Forelimb muscle (tissue), 1 donor: Measurements from ENCODE around the gene LRRC8C. TPM values are rescaled to one million over a fixed set of nuclear protein-coding genes. Genes with fewer than 3 reads are reported as not detected.

ENCODE experiments used
- DNase-seq: peaks from one replicate; pipeline ENCODE4 v3.0.0-alpha.2; 2013; ENCODE audit warnings: low read depth
- polyA plus RNA-seq: library from polyadenylated mRNA; unstranded; fragments of 120-200 nt; gene quantifications from one replicate; pipeline ENCODE4 v1.2.1, GENCODE V29; 2013; ENCODE audit not compliant: insufficient read length

LRRC8C gene
- polyA plus RNA-seq, 1 donor, result 5.5 TPM

DNA sequence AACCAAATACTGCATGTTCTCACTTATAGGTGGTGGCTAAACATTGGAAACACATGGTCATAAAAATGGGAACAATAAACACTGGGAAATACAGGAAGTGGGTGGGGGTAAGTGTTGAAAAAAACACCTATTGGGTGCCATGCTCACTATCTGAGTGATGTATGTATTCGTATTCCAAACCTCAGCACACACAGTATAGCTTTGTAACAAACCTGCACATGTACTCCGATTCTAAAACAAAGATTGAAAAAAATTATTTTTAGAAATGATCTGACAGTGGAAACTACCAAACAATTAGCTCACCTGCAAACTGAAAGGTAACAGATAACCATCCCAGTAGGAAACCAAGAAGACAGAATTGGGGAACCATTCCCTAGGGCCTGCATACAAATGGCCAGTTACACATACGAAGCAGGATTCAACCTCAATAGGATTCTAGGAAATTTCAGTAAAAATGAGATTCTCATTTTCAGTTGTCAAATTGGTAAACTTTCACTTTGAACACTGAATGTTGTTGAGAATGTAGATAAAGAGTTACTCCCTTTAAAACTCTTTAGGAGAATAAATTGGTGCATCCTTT is 99.8 kb downstream of the LRRC8C start:
- no peak for DNase-seq

DNA sequence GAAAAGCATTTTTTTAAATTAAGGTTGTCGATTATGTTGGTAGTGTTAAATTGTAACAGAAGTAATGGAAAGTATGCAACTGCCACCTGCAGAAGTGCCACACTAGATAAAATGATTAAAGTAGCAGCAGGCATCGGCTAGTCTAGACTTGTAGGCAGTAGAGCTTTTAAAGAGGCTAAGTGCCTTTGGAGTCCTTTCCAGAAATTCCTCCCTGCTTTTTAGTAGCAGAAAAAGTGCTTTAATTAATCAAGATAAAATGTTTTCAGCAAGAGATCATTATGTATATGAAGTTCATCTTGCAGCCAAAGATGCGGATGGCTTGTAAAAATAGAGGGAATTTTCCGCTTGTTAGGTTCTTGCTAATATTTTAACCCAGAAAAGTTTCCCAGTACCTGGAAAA is 100.8 kb downstream of the LRRC8C start:
- DNase-seq, result no peak

DNA sequence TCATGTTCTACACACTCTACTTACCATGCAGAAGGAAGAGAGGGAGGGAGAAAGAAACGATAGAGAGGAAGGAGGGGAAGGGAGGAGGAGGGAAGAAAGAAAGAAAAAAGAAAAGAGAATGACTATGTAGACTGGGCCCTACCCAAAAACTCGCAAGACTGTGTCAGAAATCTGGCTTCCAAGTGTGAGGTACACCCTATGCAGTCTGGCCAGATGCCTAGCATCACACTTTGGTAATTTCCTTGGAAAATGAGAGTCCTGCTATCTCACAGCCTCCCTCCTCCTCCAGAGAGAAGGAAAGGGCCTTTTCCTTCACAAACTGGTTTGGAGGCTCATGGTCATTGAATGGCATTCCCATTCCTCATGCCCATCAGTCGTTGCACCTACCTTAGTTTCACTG is 101.5 kb downstream of the LRRC8C start:
- no peak for DNase-seq

DNA sequence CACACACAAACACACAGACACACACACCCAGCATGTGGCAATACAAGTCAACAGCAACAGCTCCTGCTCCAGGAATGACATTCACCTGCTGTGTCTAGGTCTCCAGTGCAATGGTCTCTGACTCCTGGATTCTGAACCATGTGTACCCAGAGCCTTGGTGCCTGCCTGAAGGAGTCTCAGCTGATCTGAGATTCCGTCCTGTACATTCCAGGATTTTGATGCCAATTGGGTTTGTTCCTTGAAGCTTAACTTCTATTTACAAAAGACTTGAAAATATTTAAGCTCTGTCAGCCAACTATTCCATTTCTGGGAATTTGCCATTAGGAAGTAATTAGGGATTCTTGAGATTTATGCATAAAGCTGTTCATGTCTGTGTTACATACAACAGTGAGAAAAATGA is 102.6 kb downstream of the LRRC8C start:
- no peak for DNase-seq

DNA sequence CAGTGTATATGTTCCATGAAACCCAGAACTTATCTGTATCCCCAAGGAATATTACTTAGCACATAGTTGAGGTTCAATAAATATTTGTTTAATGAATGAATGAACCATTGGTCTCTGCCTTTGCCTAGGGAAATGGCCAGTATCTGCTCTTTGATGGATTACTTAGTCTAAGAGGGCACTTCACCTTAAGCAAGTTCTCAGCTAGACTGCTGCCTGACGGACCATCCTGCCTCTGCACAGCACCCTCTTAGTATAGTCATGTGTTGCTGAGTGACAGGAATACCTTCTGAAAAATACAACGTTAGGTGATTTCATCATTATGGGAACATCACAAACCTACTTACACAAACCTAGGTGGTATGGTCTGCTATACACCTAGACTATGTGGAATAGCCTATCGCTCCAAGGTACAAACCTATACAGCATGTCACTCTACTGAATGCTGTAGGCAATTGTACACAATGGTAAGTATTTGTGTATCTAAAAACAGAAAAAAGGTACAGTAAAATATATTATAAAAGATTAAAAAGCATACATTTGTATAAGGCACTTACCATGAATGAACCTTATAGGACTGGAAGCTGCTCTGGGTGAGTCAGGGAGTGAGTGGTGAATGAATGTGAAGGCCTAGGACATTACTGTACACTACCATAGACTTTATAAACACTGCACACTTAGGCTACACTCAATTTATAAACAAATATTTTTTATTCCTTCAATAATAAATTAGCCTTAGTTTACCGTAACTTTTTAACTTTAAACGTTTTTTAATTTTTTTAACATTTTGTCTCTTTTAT is 104.2 kb downstream of the LRRC8C start:
- no peak for DNase-seq

DNA sequence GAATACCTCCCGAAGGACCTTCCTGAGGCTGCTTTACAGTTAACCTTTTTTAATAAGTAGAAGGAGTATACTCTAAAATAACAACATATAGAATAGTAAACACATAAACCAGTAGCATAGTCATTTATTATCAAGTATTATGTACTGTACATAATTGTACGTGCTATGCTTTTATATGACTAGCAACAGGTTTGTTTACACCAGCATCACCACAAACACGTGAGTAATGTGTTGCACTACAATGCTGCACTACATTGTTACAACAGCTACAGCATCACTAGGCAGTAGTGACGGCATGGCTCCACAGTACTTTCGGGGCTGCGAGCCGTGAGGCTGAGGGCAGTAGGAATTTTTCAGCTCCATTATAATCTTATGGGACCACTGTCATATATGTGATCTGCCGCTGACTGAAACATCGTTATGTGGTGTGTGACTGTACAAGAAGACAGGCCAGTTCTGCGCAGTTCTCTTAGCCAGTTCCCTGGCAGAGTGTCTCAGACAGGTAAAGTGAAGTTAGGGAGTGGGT is 105.1 kb downstream of the LRRC8C start:
- DNase-seq, result no peak

DNA sequence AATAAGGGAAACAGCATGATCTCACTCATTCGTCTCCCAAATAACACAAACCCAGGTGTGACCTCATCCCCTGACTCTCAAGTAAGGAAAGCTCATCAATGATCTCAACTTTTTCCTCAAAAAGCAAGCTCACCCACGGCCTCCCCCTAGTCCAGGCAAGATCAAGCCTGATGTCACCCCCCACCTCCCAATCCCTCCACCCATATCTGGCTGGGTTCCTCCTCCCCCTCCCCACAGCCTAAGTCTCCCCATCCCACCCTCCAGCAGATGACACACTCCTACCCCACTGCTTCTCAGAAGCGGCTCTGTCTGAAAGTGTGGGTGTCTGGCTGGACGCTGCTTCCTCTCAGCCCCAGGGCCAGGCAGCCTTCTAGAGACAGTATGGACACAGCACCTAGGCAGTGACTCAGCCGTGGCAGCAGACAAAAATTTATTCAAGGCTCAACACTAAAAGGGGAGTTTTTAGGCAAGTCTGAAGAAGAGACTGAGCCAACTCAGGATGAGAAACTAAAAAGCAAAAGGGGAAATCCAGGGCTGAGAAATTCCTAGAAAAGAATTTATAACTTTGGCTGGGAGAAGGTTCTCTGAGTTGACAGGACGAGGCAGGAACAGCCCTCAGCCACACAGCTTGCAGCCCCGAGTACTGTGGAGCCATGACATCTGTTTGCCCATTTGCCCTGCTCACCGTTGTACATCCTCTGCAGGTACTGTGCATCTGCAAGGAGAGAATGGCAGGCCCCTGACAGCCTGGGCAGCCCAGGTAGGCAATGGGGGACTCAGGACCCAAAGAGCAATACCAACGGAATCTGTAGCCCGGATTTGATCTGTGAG is 106.3 kb downstream of the LRRC8C start:
- no peak for DNase-seq

DNA sequence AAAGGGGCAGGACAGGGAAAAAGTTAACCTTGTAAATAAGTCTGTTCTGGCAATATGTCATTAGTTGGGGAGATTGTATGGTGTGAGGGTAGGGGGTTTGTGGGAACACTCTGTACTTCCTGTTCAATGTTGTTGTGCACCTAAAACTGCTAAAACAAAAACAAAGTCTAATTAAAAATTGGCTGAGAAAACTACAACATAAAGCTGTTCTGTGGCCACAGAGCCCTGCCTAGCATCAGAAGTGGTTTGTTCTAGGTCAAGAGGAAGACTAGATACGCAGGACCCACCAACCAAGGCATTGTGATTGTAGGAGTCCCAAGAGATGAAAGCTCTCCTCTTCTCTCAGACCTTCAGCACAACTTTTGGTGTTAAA is 106.9 kb downstream of the LRRC8C start:
- no peak for DNase-seq

DNA sequence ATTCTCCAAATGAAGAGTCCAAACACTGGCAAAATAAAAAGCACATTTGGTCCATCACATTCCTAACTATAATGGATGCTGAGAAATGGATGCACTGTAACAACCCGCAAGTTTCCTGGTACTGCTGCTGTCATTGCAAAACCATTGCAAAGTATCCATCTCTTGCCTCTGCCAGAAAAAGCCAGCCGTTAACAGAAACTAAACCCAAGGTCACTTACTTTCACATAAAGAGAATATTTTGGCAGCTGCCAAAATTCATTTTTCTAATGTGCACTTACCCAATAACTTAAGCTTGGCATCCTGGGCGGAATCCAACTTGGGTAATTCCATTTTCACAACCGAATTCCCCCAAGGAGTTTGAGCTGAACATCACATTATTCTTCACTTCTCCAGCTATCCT is 110.9 kb downstream of the LRRC8C start:
- no peak for DNase-seq

DNA sequence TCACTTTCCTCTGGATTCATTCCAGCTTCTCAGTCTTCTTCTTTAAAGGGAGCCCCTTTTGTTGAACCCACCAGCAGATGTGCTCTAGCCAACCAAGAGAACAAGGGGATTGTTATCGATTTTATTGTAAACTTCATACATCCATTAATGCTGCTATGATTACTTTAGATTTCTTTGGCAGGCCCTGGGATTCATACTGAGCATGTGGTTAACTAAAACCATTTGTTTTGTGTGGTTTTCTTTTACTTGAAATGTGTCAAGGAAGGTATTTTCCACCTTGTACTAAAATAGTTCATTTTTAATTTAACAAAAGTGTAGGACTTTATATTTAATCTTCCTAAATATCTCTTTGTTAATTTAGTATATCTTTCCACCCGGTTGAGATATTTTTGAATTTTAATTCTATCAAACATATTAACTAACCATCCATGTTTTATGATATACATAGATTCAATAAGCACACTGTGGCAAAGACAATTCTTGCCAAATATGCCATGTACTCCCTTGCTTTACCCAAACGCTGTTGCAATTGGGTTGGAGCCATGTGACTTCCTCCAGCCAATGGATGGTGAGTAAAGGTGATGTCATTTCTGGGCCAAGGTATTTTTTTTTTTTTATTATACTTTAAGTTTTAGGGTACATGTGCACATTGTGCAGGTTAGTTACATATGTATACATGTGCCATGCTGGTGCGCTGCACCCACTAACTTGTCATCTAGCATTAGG is 113.7 kb downstream of the LRRC8C start:
- no peak for DNase-seq

DNA sequence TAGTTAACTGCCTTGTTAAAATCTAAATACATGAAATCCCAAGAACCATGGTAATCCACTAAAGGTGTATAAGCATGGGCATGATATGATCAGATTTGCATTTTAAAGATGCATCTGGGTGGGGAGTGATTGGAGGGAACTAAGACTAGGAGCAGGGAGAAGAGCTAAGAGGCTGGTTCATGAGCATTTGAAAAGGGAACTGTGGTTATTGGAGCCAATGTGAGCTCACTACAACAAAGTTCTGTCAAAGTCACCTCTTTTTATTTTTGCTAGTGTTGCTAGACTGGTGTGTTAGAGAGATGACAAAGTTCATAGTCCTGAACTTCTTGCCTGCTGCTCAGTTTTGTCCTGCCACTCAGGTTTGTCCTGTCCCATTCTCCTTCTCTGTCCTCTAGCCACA is 120.8 kb downstream of the LRRC8C start:
- DNase-seq, result no peak

DNA sequence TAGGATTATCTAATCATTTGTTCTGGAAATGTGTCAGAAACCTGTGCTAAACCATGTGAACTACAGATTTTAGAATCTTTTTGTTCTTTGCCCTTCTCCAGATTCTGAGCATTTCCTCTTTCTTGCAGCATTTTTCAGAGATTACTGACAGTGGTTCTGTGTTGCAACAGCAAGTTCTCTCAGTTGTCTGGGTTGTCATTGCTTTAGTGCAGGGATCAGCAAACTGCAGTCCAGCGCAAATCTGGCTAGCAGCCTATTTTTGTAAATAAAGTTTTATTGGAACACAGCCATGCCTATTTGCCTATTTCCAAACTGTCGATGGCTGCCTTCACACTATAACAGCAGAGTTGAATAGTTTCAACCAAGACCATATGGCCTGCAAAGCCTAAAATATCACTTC is 121.6 kb downstream of the LRRC8C start:
- no peak for DNase-seq

DNA sequence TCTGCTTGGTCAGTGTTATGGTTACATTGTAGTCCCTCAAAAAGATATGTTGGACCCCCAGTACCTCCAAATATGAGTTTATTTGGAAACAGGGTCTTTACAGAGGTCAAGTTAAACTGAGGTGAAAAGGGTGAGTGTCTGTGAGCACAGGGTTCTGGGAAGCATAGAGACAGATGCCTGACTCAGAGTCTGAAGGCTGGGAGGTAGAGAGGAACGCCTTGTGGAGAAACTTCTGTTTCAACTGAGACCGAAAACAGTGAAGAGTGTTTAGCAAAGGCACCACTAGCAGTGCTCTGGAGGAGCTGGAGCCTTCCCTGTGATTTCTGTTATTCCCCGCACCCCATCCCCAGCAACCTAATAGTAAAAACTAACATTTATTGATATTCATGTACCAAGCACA is 122.7 kb downstream of the LRRC8C start:
- no peak for DNase-seq

DNA sequence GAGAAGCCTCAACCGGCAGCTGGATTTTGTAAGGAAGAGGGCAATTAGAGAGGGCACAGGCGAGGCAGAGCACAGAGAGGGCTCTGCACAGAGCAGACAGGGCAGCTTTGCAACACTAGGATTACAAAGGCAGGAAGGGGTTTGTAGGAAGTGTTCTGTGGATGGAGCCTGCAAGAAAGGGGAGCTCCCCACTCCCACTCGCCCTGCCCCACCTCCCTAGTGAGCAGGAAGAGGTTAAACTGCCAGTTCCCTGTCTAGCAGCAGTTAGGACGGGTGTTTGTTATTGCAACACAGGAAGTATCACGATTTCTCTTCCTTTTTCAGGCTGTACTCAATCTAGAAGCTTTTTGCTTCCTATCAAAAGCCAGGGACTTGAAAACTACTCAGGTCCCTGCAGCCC is 124.6 kb downstream of the LRRC8C start:
- no peak for DNase-seq

DNA sequence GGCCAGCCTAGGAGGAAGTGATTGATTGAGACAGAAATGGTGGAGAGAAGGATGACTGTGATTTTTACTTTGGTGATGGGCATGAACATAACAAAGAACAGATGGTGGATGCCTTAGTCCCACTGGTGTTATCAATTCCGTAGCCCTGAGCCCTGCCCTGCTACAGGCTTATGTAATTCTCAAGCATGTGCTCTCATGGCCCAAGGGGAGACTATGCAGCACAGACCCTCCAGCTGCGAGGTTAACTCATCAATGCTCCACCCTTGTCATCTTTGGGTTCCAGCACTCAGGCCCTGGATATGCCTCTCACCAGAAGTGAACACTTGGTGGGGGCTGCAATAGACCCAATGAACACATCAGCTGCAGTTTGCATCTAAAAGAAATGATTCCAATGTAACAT is 125.2 kb downstream of the LRRC8C start:
- DNase-seq, result no peak

DNA sequence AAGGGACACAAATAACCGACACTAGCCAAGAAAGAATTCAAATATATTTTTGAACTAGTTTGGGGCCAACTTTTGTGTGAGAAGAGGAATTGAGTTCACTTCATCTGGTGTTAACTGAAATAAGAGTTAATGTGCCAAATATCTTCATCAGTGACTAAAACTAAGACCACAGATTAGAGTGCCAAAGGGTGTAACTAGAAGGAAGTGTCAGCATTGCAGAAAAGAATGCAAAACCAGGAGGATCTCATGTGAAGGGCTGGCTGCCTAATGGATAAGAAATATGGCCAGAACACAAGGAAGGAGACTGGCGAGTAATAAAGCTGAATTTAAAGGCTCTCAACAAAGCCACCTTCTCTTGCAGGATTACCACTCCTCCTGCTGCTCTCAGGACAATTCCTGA is 126.1 kb downstream of the LRRC8C start:
- DNase-seq, result no peak

DNA sequence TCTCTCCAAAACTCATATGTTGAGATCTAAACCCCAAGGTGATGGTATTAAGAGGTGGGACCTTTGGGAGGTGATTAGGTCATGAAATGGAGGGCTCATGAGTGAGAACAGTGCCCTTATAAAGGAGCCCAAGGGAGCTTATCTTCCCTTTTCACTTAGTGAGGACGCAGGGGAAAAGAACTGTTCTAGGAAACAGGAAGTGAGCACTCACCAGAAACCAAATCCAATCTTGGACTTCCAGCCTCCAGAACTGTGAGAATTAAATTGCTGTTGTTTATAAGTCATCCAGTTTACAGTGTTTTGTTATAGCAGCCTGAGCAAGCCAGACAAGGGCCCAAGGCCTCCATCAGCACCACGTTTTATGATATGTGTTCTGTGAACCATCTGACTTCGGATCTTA is 127.6 kb downstream of the LRRC8C start:
- no peak for DNase-seq

DNA sequence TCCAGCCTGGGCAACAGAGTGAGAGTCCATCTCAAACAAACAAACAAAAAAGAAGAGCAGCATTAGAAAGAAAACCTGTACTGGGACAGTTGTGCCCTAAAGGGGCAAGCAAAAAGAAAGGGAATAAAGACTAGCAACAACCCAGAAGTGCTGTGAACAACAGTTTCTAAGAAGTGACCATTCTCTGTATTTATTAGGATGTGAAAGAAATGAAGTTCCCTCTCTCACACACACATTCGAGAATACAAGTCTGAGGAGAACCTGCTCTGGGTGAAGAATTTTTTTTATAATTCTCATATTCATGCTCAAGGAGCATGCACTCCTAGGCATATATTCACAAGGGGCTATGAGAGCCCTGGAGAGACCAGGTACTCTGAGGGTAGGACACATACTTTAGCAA is 128.4 kb downstream of the LRRC8C start:
- no peak for DNase-seq

DNA sequence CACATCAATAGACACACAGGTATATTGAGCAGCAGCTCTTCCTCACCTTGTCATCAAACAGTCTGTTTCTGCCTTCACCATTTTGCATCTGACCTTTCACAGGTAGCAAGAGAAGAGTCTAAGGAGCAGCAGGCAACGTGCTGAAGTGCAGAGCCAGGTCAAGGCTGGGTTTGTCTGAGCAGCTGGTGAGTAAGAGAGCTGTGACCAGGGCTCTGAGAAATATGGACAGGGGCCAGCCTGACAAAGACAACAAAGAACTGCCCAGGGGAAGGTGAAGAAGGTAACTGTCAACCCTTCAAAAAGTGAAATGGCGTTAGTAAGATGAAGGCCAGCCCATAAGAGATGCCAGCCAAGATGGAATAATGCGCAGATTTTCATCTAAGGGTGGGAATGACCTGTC is 129.0 kb downstream of the LRRC8C start:
- no peak for DNase-seq

DNA sequence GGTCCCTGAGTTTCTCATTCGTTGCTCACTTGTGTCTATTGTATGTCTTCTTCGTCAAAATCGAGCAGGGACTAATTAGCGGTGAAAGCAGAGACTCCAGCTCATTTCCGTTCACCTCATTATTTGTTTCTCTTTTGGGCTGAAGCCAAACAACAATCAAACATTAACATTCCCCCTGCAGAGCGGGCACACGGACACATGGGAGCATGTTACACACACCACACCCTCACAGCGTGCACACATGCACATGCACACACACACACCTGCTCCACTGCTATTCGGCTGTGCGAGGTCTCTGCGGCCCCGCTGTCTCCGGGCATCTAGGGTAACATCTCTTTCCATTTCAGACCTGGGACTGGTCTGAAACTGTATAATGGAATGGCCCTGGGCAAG is 129.5 kb downstream of the LRRC8C start:
- no peak for DNase-seq

DNA sequence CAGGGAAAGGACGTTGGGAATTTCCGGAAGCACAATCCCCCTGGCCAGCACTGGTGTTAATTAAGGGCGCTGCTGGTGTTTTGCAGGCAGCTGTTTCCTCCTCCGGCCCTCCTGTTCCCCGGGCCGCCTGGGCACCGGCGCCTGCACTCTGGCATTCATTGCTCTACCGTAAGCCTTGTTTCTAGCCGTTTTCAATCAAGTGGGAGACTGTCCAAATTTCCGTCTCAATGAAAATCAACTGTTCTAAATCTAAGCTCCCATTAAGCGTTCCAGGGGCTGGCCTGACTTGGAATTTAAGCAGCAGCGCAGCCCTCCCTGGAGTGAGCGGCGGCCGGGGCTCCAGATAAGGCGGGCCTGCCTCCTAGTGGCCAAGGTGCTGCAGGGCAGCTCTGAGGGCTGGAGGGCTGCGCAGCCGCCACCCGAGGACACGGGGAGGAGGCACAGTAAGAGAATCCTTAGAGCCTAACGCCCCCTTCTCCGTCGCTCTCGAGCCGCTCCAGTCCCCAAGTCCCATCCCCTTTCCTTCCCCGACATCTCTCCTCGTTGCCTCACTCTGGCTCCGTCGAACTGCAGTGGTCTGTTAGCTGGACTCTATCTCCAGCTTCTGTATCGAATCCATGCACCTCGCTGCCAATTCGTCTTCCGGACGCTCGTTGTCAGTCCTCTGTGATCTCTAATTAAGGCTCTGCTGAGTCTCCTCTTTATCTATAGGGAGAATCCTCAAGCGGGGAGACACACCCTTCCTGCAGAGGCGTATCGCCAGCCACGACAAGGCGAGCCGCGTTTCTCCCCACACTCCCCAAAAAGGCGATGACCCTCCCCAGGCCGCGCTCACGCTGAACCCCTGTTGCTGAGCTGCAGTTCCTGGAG is 130.1 kb downstream of the LRRC8C start:
- peak; percentile 63 for DNase-seq
